Stimulated activated CD4-positive, alpha-beta T cell treated with anti-CD3 and anti-CD28 coated beads, Interleukin-1b, Interleukin-23, amount 100 ng/mL, for 48 hours (primary cell): ENCODE measurements around the gene FRMD4A.

Experiments used
- DNase-seq: peaks from one replicate; pipeline ENCODE4 v3.0.0-alpha.2; 2020

FRMD4A gene

DNA sequence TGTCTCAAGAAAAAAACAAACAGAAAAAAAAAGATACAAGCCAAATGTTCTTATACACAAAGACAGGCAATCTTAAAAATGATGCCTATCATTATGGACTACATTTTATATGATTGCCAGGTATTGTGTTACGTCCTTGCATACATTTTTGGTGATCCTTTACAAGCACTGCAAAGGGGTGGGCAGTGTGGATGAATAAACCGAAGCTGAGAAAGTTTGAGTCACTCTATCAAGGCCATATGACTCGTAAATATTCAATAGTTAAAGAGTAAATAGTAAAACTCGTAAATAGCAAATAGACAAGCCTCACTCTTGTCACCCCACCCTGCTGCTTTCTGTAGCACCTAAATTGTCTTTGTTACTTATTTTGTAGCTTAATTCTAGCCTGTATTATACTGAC is 326.2 kb downstream of the FRMD4A start:
- DNase-seq: no peak

DNA sequence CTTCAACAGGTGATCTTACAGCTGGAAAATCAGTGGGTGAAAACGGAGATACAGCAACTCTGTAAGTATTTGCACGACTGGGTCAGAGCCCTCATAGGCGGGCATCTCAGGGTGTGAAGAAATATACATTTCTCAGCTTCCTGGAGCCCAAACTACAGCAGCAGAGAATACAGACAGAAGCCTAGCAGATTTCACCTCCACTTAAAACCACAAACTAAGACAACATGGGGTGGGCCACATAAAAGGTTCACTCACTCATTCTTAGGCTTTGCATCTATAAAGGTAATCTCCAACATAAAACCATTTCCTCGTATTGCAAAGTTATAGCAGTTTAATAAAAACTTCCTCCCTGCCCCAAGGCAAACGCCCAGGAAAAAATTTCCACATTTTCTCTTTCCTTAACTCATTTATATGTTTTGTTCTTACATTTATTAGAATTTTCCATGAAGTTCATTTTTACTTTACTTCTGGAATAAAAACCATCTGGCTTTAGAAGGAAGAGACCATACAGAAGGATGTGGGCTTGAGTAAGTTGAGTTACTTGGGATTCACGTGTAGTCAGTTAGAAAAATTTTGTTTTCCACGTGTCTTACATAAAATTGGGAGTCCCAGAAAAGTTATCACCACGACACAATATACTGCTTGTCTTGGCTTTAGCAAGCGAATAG is 327.1 kb downstream of the FRMD4A start:
- no peak for DNase-seq

DNA sequence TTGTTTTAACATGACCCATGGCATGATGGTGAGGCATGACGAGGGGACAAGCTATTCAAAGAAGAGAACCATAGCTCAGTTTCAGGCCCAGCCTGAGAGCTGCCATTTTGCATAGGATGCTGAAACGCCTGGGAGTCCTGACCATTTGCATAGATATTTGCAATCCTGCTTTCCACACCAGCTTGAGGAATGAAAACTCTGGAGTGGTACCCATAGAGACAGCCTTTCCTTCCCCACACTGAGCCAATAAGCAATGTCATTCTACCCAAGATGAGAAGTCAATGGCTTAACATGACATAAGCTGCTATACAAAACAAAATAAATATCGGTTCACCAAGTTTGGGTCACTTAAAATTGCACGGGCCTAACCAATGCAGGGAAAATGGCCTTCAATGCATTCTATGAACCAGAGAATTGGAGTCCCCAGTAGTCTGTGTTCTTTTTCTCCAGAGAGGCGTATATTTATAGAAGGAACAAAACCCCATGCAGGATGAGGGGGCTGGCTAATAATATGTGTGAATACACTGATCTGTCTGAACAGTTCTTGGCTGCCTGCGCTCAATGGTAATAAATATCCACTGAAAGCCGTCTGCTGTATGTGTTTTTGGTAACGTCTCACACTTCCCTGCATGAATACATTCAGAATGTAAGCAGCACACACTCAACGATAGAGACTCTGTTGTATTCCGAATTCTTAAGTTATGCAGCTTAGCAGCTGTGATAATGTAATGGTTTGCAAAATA is 329.3 kb downstream of the FRMD4A start:
- no peak for DNase-seq

DNA sequence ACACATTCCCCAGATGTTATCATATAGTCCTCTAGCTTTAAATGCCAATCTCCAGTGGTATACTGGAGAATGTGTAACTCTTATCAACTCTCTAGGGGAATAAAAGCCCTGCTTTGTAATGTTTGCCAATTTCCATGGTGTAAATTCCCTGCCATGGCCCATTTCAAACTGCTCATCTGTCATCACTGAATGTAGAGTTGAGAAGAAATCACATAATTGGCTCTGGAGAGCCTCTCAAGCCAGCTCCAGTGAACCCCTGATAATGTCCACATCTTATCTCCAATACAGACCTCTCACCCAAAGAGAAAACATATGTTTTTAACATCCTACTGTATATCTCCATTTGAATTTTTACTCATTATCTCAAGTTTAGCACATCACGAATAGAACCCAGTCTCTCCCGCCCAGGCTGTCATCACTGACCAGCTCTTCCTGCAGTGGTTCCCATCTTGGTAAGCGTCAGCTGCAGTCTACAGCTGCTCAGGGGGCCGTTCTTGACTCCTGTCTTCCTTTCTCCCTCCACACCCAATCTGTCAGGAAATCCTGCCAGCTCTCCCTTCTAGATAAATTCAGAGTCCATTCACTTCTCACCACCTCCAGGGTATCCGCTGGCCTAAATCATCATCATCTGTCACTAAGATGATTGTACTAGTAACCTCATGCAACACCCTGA is 332.4 kb downstream of the FRMD4A start:
- DNase-seq: no peak

DNA sequence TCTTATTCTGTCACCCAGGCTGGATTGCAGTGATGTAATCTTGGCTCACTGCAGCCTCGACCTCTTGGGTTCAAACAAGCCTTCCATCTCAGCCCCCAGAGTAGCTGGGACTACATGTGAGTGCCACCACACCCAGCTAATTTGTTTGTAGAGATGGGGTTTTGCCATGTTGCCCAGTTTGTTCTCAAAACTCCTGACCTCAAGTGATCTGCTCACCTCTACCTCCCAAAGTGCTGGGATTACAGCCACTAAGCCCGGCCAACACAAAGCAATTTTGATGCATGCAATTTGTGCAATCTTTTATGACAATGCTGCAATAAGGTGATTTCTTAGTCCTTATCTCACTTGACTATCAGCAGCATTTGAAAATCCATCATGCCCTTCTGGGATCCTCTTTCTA is 333.1 kb downstream of the FRMD4A start:
- no peak for DNase-seq

DNA sequence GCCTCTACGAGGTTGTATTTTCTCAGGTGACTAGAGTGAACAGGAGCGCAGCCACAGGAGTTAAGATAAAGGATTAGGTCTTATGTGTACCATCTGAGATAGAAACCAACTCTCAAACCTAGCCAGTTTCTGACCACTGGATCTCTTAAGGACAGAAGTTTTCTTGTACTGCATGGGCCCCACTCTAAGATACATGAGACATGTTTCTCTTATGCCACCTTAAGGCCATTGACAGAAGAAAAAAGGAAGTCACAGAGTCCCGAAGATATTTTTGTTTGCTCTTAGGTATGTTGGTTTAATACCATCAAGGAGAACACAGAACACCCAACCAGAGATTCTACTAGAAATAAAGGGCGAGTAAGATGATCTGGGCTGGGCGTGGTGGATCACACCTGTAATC is 335.8 kb downstream of the FRMD4A start:
- DNase-seq: no peak

DNA sequence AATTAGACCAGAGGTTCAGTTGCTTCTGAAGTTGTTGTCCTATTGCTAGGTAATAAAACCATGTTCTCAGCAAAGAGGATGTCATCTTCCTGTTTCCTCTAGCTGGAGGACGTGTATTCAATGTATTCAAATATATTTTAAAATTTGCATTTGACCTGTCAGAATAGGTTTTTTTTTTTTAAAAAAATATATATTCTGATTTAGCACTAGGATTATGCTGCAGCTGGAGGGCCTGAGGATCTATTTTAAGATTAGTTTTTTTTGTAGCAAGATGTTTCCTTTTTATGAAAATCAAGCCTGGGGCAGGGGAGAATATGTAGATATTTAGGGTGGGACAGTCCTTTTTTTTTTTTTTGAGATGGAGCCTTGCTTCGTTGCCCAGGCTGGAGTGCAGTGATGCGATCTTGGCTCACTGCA is 337.0 kb downstream of the FRMD4A start:
- no peak for DNase-seq

DNA sequence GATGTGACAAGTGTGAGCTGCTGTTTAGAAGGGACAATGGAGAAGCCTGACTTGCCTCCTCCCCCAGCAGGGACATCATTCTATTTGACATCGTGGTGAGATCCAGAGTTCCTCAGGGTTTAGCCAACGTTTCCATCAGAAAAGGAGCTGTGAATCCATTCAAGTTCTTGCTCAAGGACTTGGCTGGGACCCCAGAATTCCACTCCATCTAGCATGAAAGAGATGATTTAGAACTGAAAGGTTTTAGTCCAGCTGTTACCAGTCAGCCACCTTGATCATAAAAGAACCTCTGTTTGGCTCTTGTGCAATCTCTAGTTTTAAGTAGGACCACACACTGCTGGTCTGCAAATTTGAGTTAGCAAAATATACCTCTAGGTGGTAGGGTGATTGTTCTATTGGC is 337.6 kb downstream of the FRMD4A start:
- DNase-seq: no peak

DNA sequence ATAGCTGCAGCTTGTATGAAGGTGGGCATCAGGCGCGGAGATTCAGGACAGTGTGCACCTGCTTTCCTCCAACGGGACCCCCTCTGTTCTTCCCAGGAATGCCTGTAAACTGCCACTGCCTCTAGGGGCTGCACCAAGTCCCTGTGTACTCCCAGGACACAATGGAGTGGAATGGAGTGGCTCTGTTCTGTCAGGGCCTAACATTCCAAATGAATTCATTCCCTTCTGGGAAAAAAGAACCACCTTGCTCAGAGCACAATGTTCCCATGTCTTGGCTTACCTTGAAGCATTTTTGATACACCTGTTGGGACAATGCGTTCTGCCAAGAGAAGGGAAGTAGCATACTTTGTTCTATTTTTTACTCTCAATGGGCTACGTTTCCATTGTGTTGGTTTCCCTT is 339.4 kb downstream of the FRMD4A start:
- no peak for DNase-seq

DNA sequence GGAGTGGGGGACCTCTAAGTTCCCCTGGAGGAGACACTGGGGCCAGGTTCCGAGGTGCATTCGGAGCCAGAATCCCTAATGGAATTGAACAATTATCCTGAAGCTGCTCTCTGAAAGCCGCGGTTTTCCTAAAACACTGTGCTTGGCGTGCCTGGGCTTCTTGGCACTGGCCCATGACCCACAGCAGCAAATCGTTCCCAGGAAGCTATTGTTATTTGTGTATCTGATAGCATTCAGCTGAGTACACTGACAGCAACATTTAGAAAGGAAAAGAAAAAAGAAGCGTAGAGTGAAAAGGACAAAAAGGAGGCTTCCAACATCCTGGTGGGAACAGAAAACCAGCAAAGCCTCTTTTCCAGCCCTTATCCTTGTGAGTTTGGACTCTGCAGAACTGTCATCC is 339.8 kb downstream of the FRMD4A start:
- no peak for DNase-seq

DNA sequence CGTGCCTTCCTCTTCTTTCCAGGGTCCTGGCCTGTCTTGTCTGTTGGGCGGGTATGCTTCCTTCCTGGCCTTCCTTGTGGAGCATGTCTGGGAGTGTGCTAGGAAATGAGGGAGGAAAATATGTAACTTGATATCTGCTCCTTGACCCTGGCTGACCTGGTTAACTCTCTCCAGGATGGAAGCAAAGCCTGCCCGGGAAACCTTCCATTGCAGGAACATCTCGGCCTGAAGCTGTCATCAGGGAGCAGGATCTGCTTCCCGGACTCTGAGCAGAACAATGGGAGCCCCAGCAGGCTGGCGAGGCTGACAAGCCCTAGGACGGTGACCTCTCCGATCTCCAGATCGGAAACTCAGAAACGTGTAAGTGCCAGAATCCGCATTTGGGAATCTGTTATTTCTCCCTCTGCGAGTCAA is 340.3 kb downstream of the FRMD4A start:
- no peak for DNase-seq

DNA sequence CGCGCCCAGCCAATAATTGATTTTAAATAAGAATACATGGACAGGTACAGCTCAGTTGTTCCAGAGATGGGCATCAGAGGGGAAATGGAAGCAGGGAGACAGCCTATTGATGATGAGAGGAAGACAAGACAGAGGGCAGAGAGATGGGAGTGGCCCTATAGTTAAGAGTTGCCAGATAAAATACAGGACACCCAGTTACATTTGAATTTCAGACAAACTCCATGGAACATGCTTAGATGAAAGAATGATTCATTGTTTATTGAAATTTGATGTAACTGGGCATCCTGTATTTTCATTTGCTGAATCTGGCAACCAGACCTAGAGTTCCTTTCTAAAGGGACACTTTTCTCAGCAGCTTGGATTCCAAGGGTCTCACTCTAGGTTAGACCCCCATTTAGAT is 341.1 kb downstream of the FRMD4A start:
- DNase-seq: no peak

DNA sequence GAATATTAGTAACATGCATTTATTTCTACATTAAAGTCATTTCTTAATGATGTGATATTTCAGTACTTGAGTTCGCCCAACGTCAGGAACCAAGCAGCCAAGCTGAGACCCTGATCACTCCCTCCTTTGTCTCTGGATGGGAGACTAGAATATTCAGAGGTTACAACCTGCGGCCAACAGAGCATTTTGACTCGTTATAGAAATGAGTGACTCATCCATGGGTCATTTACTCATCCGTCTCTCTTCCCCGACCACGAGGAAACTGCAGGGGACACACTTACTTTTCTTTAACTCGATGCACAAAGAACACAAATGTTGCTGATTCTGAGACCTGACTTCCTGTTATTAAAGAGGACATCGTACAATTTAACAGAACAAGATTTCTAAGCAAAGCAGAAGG is 343.3 kb downstream of the FRMD4A start:
- no peak for DNase-seq

DNA sequence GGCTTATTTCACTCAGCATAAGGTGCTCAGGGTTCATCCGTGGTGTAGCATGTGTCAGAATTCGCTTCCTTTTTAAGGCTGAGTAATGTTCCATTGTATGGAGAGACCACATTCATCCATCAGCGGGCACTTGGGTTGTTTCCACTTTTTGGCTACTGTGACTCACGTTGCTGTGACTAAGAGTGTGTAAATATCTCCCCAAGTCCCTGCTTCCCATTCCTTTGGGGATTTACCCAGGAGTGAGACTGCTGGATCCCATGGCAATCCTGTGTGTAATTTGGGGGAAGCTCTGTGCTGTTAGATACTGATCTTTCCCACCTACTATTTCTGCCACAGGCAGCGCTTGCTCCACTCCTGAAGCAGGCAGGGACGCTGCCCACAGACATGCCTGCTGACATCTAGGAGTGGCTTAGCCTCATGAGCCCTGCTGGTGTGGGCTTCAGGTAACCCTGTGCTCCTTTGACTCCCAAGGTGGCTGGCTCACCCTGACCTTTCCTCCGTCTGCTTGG is 346.0 kb downstream of the FRMD4A start:
- DNase-seq: no peak

DNA sequence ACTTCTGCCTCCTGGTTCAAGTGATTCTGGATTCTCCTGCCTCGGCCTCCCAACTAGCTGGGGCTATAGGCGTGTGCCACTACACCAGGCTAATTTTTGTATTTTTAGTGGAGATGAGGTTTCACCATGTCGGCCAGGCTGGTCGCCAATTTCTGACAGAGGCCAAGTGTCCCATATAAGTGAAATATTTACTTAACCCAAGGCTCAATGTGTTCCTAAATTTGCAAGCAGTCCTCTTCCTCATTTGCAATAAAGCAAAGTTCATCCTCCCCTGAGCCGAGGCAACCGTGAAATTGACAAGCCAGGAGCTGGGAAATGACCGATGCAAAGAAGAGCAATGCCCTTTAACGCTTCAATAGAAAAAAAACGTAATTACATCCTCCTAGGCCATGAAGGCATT is 347.7 kb downstream of the FRMD4A start:
- no peak for DNase-seq

DNA sequence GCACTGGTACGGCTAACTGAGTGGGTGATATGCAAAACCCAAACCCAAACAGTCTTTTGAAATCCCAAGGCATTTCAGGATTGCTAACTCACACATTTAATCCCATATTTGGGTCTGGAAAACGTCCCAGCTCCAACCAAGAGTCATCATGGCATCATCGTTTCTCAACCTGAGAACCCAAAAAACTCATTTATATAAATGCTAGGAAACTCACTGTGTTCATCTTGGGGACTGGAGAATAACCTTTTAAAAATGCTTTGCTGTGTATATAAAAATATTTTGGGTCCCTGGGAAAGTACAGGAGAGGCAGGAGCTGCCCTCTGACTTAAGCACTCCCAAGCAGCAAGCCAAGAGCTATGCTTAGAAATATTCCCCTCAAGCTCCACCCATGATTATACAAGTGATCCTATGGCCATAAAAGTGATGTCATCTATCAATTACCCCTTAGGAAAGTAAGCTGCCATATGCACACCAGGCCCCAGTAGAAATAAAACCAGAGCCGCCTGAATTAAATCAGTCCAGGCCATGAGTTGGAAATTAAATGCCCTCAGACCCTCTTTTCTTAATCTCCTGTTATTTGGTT is 352.1 kb downstream of the FRMD4A start:
- no peak for DNase-seq

DNA sequence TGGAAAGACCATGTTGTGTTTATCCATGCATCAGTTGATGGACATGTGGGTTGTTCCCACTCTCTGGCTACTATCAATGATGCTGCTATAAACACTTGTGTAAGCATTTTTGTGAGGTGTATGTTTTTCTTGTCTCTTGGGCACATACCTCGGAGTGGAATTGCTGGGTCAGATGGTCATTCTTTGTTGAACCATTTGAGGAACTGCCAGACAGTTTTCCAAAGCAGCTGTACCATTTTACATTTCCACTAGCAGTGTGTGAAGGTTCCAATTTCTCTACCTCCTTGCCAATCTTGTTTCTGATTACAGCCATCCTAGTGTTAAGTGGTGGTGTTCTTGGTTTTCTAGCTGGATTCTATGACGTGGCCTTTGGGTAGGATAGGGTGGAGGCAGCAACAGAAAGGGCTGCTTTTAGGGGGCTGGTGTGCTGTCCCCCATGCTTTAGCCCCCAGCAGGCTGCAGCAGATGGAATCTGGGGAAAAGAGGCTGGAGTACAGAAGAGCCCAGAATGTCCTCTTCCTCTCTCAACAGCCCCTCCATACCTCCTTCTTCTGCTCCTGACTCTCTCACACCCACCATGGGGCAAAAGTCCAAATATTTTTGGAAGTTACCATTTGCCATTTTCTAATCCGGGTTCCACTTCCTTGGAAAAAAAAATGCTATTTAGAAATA is 352.7 kb downstream of the FRMD4A start:
- DNase-seq: no peak

DNA sequence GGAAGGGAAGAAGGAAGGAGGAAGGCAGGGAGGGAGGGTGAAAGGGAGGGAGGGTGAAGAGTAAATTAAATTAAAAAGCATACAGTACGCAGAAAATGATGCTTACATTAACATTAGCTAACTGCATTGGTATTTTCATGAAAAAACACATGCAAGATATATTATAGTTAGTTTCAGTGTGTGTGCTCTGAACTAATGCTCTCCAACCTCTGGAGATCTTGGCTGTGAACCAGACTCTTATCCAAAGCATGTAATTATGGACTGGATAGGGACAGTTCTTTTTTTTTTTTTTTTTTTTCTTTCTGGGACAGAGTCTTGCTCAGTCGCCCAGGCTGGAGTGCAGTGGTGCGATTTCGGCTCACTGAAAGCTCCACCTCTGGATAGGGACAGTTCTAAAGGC is 357.0 kb downstream of the FRMD4A start:
- no peak for DNase-seq

DNA sequence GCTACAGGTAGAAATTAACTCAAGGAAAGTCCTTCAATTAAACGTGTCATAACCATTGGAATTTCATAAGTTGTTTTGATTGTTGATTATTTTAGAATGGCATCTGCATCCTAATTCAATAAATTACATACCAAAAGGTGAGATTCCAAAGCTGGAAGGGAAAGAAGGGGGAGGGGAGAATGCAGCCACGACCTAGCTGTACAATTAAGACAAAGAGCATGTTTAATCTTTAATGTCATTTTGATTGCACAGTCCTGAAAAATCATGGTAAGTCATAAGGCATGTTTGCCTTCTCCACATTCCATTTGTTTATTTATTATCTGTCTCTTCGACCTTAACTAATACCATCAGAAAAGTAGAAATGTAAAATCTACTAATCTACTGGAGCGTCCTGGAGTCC is 358.1 kb downstream of the FRMD4A start:
- no peak for DNase-seq

DNA sequence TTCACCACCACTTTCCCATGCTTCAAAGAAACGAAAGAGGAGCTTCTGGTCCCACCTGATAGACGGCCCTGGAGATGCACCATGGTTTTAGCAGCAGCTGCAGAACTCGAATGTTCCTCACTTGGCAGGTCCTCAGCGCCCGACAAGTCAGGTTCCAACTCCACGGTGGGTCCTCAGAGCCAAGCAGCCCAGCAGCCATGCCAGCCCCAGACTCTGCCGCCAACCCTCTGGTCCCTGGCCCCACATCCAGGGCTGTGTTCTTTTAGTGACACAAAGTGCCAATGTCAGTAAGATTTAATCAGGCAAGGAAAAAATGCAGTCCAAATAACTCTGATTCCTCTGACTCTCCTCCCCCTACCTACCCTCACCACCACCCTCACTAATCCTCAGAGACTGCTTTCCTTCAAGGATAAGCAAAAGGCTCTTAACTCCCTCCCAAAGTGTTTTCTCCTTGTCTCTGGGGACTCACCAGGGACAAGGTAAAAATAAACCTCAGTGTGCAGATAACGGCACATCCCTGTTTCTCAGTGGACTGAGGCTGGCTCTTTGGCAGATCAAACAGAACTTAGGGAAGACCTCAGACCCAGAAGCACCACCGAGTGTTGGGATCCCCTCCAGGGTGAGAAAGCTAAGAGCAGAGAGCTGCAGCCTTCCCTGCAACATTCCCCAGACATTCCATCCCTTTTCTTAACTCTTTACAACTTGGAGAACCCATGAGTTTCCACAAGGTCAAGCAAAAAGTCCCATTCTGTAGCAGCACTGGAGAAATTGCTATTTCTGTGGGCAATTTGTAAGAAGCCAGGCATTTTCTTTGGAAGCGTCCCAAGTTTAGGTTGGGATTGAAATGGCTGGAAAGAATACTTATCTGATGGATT is 358.9 kb downstream of the FRMD4A start:
- DNase-seq: no peak

DNA sequence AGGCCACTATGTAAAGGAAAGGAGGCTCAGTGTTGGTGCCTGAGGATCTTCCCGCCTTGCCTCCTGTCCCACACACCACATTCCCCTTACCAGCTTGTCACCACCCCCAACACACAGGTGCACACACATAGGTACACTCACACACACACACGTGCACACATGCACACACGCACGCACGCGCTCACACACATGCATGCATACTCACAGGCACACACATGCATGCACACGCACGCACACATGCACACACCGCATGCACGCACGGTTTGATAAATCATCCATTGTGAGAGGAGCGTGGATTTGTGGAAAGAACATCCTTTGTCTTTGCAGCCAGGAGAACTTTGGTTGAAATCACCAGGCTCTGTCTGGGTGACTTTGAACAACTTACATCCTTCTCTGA is 359.8 kb downstream of the FRMD4A start:
- no peak for DNase-seq
